Neural crest cell (in vitro differentiated cells): ENCODE data around the gene VPS8. TPM values are rescaled to one million over a fixed set of nuclear protein-coding genes. Genes with fewer than 3 reads are reported as not detected.

Experiments used
- DNase-seq: peaks from one replicate; pipeline ENCODE4 v3.0.0; 2021; ENCODE audit warnings: low read depth, mixed read lengths, low spot score
- H3K27ac Mint-ChIP-seq: one replicate; pipeline ENCODE4 v1.8.0; 2021; ENCODE audit warnings: mild to moderate bottlenecking, mixed read lengths; ENCODE audit not compliant: unreplicated experiment
- H3K27me3 Mint-ChIP-seq: 2 replicates; pipeline ENCODE4 v1.8.0; 2021; ENCODE audit warnings: low read depth, mild to moderate bottlenecking, mixed read lengths
- H3K36me3 Mint-ChIP-seq: 2 replicates; pipeline ENCODE4 v1.8.0; 2021; ENCODE audit warnings: low read depth, mild to moderate bottlenecking, mixed read lengths
- H3K4me1 Mint-ChIP-seq: 2 replicates; pipeline ENCODE4 v1.8.0; 2021; ENCODE audit warnings: mixed read lengths
- H3K4me3 Mint-ChIP-seq: one replicate; pipeline ENCODE4 v1.8.0; 2021; ENCODE audit warnings: mild to moderate bottlenecking, mixed read lengths
- H3K9me3 Mint-ChIP-seq: 2 replicates; pipeline ENCODE4 v1.8.0; 2021; ENCODE audit warnings: mixed read lengths
- total RNA-seq: library from RNA; stranded (reverse); gene quantifications from 2 replicates; pipeline ENCODE4 v1.2.1, GENCODE V29; 2021
- TF ChIP-seq, protein P1 (sequence below): fragments of 200-600 bp; sonication (generic); conservative IDR thresholded peaks from 2 replicates; pipeline ENCODE4 v1.5.0; 2021; ENCODE audit warnings: antibody characterized with exemption, mild to moderate bottlenecking

The VPS8 gene
- total RNA-seq, 1 donor from 2014 or later = 55.7 TPM

GRCh38 chr3:184910664-184911063 lies 98.7 kb downstream of the VPS8 start:
- H3K27ac Mint-ChIP-seq = peak overlapping the region; percentile 20
- H3K4me3 Mint-ChIP-seq = no peak overlapping the region
- H3K4me1 Mint-ChIP-seq = peaks cover 50% of the 10 kb centered on the region
- no peaks in the 10 kb centered on the region for H3K9me3 Mint-ChIP-seq
- TF ChIP-seq, protein P1, sequence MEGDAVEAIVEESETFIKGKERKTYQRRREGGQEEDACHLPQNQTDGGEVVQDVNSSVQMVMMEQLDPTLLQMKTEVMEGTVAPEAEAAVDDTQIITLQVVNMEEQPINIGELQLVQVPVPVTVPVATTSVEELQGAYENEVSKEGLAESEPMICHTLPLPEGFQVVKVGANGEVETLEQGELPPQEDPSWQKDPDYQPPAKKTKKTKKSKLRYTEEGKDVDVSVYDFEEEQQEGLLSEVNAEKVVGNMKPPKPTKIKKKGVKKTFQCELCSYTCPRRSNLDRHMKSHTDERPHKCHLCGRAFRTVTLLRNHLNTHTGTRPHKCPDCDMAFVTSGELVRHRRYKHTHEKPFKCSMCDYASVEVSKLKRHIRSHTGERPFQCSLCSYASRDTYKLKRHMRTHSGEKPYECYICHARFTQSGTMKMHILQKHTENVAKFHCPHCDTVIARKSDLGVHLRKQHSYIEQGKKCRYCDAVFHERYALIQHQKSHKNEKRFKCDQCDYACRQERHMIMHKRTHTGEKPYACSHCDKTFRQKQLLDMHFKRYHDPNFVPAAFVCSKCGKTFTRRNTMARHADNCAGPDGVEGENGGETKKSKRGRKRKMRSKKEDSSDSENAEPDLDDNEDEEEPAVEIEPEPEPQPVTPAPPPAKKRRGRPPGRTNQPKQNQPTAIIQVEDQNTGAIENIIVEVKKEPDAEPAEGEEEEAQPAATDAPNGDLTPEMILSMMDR = no peak
- H3K36me3 Mint-ChIP-seq = peaks cover 25% of the 10 kb centered on the region
- DNase-seq = no peak
- no peaks in the 10 kb centered on the region for H3K27me3 Mint-ChIP-seq

GRCh38 chr3:184911570-184911969 lies 99.6 kb downstream of the VPS8 start:
- DNase-seq = no peak
- TF ChIP-seq, protein P1 = no peak
- no peak overlapping the region for H3K4me3 Mint-ChIP-seq
- H3K4me1 Mint-ChIP-seq = peaks cover 46% of the 10 kb centered on the region
- H3K27me3 Mint-ChIP-seq = no peaks in the 10 kb centered on the region
- H3K9me3 Mint-ChIP-seq = no peaks in the 10 kb centered on the region
- H3K27ac Mint-ChIP-seq = peak overlapping the region; percentile 9
- peaks cover 24% of the 10 kb centered on the region for H3K36me3 Mint-ChIP-seq

DNA sequence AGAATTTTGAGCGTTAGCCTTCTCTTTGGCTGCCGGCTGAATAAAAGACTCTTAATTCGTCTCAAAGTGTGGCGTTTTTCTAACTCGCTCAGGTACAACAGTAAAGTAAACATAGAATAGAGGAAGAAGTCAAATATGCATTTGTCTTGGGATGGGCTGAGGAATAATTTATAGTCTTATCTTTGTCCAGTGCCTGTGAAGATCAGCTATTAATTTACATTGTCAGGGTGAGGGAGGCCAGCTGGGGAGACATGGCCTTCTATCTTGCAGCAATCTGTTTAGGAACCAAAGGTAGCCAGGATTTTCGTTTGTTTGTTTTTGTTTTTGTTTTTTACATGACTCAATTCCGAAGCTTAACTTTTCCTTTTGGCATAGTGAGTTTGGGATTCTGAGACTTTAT lies 100.2 kb downstream of the VPS8 start:
- H3K36me3 Mint-ChIP-seq = peaks cover 24% of the 10 kb centered on the region
- no peaks in the 10 kb centered on the region for H3K9me3 Mint-ChIP-seq
- H3K27me3 Mint-ChIP-seq = no peaks in the 10 kb centered on the region
- TF ChIP-seq, protein P1 = no peak
- H3K4me1 Mint-ChIP-seq = peaks cover 40% of the 10 kb centered on the region
- no peak overlapping the region for H3K27ac Mint-ChIP-seq
- no peak overlapping the region for H3K4me3 Mint-ChIP-seq
- DNase-seq = no peak

DNA sequence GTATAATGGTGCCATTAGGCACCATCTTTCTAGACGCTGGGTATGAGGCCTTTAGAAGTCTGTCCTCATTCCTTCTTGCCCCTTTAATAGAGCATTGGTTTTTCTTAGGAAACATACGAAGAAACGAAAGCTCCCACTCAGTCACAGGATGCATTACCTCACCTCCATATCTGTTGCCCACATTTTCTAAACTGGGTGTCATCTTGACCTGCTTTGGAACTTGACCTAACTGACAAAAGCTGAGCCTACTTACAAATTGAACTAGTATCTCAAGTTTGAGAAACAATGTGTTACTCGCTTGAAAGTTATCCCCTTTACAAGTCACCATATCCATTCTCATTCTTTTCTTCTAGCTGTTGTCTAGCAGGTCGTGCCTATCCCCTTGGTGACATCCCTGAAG lies 102.7 kb downstream of the VPS8 start:
- TF ChIP-seq, protein P1 = no peak
- no peak for DNase-seq
- Mint-ChIP-seq H3K27ac (no peak overlapping the region), H3K4me1 (peaks cover 22% of the 10 kb centered on the region), H3K4me3 (no peak overlapping the region), H3K27me3 (no peaks in the 10 kb centered on the region), H3K9me3 (no peaks in the 10 kb centered on the region), H3K36me3 (peaks cover 27% of the 10 kb centered on the region)

DNA sequence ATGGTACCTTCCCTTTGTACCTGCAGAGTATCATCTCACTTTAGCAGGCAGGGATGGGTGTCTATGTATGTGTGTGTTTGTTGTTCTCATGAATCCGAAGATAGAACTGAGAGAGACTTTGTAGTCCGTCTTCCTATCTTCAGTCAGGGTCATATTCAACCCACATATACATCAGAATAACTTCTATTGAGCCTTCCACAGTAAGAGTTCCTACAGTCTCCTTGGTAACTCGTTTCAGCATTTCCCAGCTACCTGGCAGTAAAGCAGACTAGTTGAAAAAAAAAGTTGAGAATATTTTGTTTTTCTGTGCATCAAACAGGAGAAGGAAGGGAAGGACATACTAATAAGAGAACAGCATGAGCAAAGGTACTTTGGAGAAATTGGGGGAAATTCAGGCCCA lies 106.8 kb downstream of the VPS8 start:
- Mint-ChIP-seq H3K27ac (no peak overlapping the region), H3K36me3 (peaks cover 14% of the 10 kb centered on the region), H3K4me3 (no peak overlapping the region), H3K4me1 (peaks cover 5% of the 10 kb centered on the region), H3K27me3 (no peaks in the 10 kb centered on the region), H3K9me3 (no peaks in the 10 kb centered on the region)
- DNase-seq = no peak
- TF ChIP-seq, protein P1 = no peak

GRCh38 chr3:184919651-184920050 lies 107.7 kb downstream of the VPS8 start:
- H3K36me3 Mint-ChIP-seq = peaks cover 13% of the 10 kb centered on the region
- TF ChIP-seq, protein P1 = no peak
- no peaks in the 10 kb centered on the region for H3K9me3 Mint-ChIP-seq
- H3K4me3 Mint-ChIP-seq = no peak overlapping the region
- no peak overlapping the region for H3K27ac Mint-ChIP-seq
- no peak for DNase-seq
- no peaks in the 10 kb centered on the region for H3K27me3 Mint-ChIP-seq
- peaks cover 5% of the 10 kb centered on the region for H3K4me1 Mint-ChIP-seq
